Panc1 (cell line): Measurements from ENCODE around the gene ADARB2.

Experiments used
- POLR2AphosphoS5 ChIP-seq: IDR thresholded peaks from 2 replicates; pipeline ENCODE4 v1.6.1; 2012; ENCODE audit warnings: mild to moderate bottlenecking, low read depth, low read length, moderate library complexity
- SIN3A ChIP-seq: IDR thresholded peaks from 2 replicates; pipeline ENCODE4 v1.6.1; 2012; ENCODE audit warnings: low read depth, mild to moderate bottlenecking, low read length, moderate library complexity, borderline replicate concordance; ENCODE audit not compliant: insufficient read depth
- TF ChIP-seq, protein P1 (sequence below): fragments of 450-650 bp; IDR thresholded peaks from 2 replicates; pipeline ENCODE4 v1.5.1; 2017; ENCODE audit warnings: mild to moderate bottlenecking

DNA sequence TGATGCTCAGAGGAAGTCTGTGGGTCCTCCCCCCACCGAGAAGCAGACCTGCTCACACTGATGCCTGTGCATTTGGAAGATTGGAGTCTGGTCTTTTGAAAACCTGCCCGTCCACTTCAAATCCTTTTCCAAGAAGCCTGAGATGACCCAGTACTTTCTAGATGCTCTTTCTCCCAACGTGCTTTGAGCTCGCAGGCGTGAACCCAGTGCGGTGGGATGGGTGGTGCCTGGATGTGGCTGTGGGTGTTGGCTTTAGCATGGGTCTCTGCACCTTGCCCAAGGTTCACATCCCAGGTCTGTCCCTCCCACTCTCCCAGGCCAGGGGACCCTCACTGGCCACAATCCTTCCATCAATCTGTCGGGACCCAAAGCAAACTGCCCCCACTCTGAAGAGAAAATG is 170.2 kb downstream of the ADARB2 start:
- TF ChIP-seq, protein P1, sequence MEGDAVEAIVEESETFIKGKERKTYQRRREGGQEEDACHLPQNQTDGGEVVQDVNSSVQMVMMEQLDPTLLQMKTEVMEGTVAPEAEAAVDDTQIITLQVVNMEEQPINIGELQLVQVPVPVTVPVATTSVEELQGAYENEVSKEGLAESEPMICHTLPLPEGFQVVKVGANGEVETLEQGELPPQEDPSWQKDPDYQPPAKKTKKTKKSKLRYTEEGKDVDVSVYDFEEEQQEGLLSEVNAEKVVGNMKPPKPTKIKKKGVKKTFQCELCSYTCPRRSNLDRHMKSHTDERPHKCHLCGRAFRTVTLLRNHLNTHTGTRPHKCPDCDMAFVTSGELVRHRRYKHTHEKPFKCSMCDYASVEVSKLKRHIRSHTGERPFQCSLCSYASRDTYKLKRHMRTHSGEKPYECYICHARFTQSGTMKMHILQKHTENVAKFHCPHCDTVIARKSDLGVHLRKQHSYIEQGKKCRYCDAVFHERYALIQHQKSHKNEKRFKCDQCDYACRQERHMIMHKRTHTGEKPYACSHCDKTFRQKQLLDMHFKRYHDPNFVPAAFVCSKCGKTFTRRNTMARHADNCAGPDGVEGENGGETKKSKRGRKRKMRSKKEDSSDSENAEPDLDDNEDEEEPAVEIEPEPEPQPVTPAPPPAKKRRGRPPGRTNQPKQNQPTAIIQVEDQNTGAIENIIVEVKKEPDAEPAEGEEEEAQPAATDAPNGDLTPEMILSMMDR: no peak
- TF ChIP-seq POLR2AphosphoS5: no peak
- TF ChIP-seq SIN3A: no peak
